ENCODE data around the gene LMNA. TPM values are rescaled to one million over a fixed set of nuclear protein-coding genes. Genes with fewer than 3 reads are reported as not detected.
A peak's percentile ranks its signal among the peaks of the same experiment; 100 is the strongest.

The LMNA gene
- total and polyA plus RNA-seq, 2 of the 4 experiments (the other 2 are of a cell fraction), result 563 to 755 TPM

DNA sequence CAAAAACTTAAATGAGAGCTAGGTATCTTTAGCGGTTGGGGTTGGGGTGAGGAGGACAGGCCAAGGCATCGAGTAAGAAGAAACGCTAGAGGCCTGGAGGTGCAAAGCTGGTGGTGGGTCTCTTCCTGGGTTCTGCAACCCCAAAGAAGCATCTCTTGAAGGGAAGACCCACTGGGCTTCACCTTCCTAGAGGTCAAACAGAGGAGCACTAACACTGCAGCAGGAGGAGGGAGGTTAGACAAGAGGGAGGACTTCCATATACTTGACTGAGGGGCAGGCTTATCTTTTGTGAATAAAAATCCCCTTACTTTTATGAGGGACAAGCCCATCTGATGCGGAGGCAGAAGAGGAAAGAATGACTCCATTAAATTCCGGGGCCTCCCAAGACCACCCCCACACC lies 34.7 kb upstream of the LMNA start:
- Histone ChIP-seq H2BK20ac (ENCODE audit: low read depth, low read length) (no peak overlapping the region), H3K36me3 (ENCODE audit: control insufficient read depth, insufficient read depth, low read length) (peaks cover 30% of the 10 kb centered on the region), H4K91ac (ENCODE audit: insufficient read depth, low read depth, low read length) (0 out of 2 replicates have a peak overlapping the region, but pooled peaks have one; percentile 87), H3K79me1 (ENCODE audit: low read depth in 1 of 2, low read length in 2 of 2) (peaks cover 37 to 91% of the 10 kb centered on the region in 2 experiments), H2AFZ (replicated peaks; ENCODE audit: low read length, poor library complexity) (no peak overlapping the region), H2BK15ac (ENCODE audit: low read depth, low read length) (no peak overlapping the region), H2BK5ac (ENCODE audit: low read depth, low read length, poor library complexity, severe bottlenecking) (no peak overlapping the region), H4K20me1 (ENCODE audit: insufficient read depth, low read length) (peaks cover 34% of the 10 kb centered on the region), H3K4ac (ENCODE audit: low read depth, low read length) (peak overlapping the region; percentile 89), H3K27ac (ENCODE audit: insufficient read depth, low read length) (0 out of 2 replicates have a peak overlapping the region, but pooled peaks have one; percentile 8), H2AK9ac (replicated peaks; ENCODE audit: low read depth, low read length, poor library complexity) (peak overlapping the region; percentile 98), H2AK5ac (ENCODE audit: low read depth, low read length) (peak overlapping the region; percentile 54; the same call in 1 of the 2 replicates), H3K18ac (ENCODE audit: low read depth, low read length) (no peak overlapping the region), H3K9me3 (ENCODE audit: control insufficient read depth, insufficient read depth, low read length) (no peaks in the 10 kb centered on the region), H3K27me3 (ENCODE audit: control insufficient read depth, insufficient read depth, low read length) (no peaks in the 10 kb centered on the region), H3K4me2 (ENCODE audit: low read depth, low read length) (peak overlapping the region; percentile 92), H2BK120ac (ENCODE audit: low read depth, low read length) (no peak overlapping the region), H3K56ac (ENCODE audit: extremely low read depth, insufficient read depth, low read length) (no peak overlapping the region; the same call in 1 of the 2 replicates), H4K5ac (ENCODE audit: low read depth, low read length) (0 out of 2 replicates have a peak overlapping the region, but pooled peaks have one; percentile 6), H3K14ac (replicated peaks; ENCODE audit: low read depth, low read length) (peak overlapping the region; percentile 76; the same call in 1 of the 2 replicates), H3K23ac (ENCODE audit: low read depth, low read length) (peak overlapping the region; percentile 36; the same call in 1 of the 2 replicates), H3K4me3 (ENCODE audit: insufficient read depth, low read depth, low read length) (peak overlapping the region; percentile 71), H3K9ac (ENCODE audit: low read depth, low read length) (peak overlapping the region; percentile 94), H3K9me1 (ENCODE audit: insufficient read depth, low read length) (peaks cover 10% of the 10 kb centered on the region), H4K8ac (ENCODE audit: low read depth in 2 of 2, low read length in 2 of 2) (peak overlapping the region; percentile 41 to 76; a peak in 2 of 4 replicates), H3K4me1 (ENCODE audit: control insufficient read depth, insufficient read depth, low read length) (peaks cover 22% of the 10 kb centered on the region)
- no CpG with 5 or more reads among the region's 5 CpGs for WGBS, 2 experiments (ENCODE audit: extremely low coverage in 2 of 2, insufficient read length in 1 of 2)
- intact Hi-C loops (cut with micrococcal nuclease) (no loop called here), dilution Hi-C loops (cut with HindIII; ENCODE audit: low sequenced_read_pairs, unreplicated experiment) (no loop called here), in situ Hi-C loops (cut with MboI; ENCODE audit: low sequenced_read_pairs) (no loop called here)
- CTCF ChIA-PET, result no interaction called here
- no peak for TF ChIP-seq POLR2A (IDR thresholded peaks at IDR 0.05; ENCODE audit: low read depth, low read length)
- TF ChIP-seq RFX5 (IDR thresholded peaks at IDR 0.05; ENCODE audit: low read depth, low read length), result no peak
- no peak for TF ChIP-seq FOS (IDR thresholded peaks at IDR 0.05; ENCODE audit: low read depth, low read length)
- TF ChIP-seq NFE2L2 (IDR thresholded peaks at IDR 0.05; ENCODE audit: low read depth, low read length), result no peak
- no peak for TF ChIP-seq MAZ (IDR thresholded peaks at IDR 0.05; ENCODE audit: borderline replicate concordance, low read depth, low read length)
- TF ChIP-seq, protein P1, sequence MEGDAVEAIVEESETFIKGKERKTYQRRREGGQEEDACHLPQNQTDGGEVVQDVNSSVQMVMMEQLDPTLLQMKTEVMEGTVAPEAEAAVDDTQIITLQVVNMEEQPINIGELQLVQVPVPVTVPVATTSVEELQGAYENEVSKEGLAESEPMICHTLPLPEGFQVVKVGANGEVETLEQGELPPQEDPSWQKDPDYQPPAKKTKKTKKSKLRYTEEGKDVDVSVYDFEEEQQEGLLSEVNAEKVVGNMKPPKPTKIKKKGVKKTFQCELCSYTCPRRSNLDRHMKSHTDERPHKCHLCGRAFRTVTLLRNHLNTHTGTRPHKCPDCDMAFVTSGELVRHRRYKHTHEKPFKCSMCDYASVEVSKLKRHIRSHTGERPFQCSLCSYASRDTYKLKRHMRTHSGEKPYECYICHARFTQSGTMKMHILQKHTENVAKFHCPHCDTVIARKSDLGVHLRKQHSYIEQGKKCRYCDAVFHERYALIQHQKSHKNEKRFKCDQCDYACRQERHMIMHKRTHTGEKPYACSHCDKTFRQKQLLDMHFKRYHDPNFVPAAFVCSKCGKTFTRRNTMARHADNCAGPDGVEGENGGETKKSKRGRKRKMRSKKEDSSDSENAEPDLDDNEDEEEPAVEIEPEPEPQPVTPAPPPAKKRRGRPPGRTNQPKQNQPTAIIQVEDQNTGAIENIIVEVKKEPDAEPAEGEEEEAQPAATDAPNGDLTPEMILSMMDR (conservative IDR thresholded peaks at IDR 0.05; ENCODE audit: low read depth, low read length), result no peak
- no peak for TF ChIP-seq MXI1 (IDR thresholded peaks at IDR 0.05; ENCODE audit: borderline replicate concordance, low read depth, low read length)
- TF ChIP-seq RCOR1 (IDR thresholded peaks at IDR 0.05; ENCODE audit: insufficient replicate concordance, low read length), result no peak
- TF ChIP-seq, protein P2, sequence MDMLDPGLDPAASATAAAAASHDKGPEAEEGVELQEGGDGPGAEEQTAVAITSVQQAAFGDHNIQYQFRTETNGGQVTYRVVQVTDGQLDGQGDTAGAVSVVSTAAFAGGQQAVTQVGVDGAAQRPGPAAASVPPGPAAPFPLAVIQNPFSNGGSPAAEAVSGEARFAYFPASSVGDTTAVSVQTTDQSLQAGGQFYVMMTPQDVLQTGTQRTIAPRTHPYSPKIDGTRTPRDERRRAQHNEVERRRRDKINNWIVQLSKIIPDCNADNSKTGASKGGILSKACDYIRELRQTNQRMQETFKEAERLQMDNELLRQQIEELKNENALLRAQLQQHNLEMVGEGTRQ (IDR thresholded peaks at IDR 0.05; ENCODE audit: low read depth, low read length), result no peak
- TF ChIP-seq CHD1 (IDR thresholded peaks at IDR 0.05; ENCODE audit: low read depth, low read length), result no peak
- TF ChIP-seq RAD21 (IDR thresholded peaks at IDR 0.05; ENCODE audit: low read length), result no peak
- TF ChIP-seq, protein P3, sequence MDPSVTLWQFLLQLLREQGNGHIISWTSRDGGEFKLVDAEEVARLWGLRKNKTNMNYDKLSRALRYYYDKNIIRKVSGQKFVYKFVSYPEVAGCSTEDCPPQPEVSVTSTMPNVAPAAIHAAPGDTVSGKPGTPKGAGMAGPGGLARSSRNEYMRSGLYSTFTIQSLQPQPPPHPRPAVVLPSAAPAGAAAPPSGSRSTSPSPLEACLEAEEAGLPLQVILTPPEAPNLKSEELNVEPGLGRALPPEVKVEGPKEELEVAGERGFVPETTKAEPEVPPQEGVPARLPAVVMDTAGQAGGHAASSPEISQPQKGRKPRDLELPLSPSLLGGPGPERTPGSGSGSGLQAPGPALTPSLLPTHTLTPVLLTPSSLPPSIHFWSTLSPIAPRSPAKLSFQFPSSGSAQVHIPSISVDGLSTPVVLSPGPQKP (IDR thresholded peaks at IDR 0.05; ENCODE audit: borderline replicate concordance, low read depth, low read length), result no peak
- no peak for TF ChIP-seq MAFK (IDR thresholded peaks at IDR 0.05; ENCODE audit: low read depth, low read length)
- TF ChIP-seq BHLHE40 (IDR thresholded peaks at IDR 0.05; ENCODE audit: low read depth, low read length), result no peak
- TF ChIP-seq CEBPB (IDR thresholded peaks at IDR 0.05; ENCODE audit: low read depth, low read length), result no peak
- TF ChIP-seq SMC3 (IDR thresholded peaks at IDR 0.05; ENCODE audit: low read depth, low read length), result no peak
- BruUV-seq (replicated peaks), result no TSS peak
- DNase-seq (no peak), ATAC-seq (ENCODE audit: low read depth) (no peak)
- POLR2A ChIA-PET (ENCODE audit: unreplicated experiment), result interaction anchor here (0.6 kb wide), 1 partner anchor 23 kb away, joined by 13 read pairs; no protein-coding TSS in a partner anchor
